DND-41 (cell line): Measurements from ENCODE around the gene LSP1.

Experiments used
- EZH2 ChIP-seq: IDR thresholded peaks from 3 replicates; pipeline ENCODE4 v1.6.1; 2012; ENCODE audit warnings: borderline replicate concordance, low read depth, mild to moderate bottlenecking, moderate library complexity, low read length, inconsistent platforms; ENCODE audit not compliant: severe bottlenecking
- TF ChIP-seq, protein P1 (sequence below): IDR thresholded peaks from 2 replicates; pipeline ENCODE4 v1.5.1; 2012; ENCODE audit warnings: borderline replicate concordance, low read length, moderate library complexity, mild to moderate bottlenecking; ENCODE audit not compliant: poor library complexity, severe bottlenecking; ENCODE audit errors: extremely low read depth

DNA sequence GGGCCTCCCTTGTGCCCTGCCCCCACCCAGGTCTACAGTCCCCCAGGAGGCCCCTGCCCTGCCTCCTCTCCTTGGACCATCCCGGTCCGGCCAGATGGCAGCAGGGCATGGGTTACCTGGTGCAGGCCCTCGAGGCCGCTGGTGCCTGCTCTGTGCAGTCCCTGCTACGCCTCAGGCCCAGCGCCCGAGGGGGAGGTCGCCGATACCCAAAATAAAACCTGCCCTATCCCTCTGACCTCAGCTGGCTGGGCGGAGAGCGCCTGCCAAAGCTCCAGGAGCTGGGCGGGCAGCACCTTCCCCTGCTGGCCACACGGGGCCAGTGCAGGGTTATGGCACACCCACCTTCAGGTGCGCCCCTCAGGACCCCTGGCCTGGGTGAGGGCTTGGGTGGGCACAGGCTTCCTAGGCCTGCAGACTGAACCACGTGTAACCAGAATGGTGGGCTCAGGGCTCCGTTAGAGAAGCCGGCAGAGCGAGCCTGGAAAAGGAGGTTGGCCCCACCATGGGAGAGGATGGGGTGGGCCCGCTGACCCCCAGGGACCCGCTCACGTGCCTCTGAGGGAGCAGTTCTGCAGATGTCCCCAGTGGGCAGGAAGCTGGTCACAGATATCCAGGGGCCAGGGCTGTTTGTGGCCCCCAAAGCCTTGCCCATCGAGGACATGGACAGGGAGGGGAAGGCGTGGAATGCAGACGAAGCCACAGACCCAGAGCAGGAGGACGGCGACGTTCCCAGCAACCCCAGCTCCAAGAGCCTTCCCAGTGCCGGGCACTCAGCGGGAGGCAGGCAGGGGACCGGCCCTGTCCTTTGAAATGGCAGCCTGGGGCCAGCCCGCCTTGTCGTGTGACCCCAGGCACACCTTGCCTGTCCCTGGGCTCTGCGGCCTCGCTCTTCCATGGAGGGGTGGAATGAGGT is 64.9 kb downstream of the LSP1 start:
- TF ChIP-seq, protein P1, sequence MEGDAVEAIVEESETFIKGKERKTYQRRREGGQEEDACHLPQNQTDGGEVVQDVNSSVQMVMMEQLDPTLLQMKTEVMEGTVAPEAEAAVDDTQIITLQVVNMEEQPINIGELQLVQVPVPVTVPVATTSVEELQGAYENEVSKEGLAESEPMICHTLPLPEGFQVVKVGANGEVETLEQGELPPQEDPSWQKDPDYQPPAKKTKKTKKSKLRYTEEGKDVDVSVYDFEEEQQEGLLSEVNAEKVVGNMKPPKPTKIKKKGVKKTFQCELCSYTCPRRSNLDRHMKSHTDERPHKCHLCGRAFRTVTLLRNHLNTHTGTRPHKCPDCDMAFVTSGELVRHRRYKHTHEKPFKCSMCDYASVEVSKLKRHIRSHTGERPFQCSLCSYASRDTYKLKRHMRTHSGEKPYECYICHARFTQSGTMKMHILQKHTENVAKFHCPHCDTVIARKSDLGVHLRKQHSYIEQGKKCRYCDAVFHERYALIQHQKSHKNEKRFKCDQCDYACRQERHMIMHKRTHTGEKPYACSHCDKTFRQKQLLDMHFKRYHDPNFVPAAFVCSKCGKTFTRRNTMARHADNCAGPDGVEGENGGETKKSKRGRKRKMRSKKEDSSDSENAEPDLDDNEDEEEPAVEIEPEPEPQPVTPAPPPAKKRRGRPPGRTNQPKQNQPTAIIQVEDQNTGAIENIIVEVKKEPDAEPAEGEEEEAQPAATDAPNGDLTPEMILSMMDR: peak; percentile 43
- TF ChIP-seq EZH2: no peak
